ENCODE data around the gene SLC29A2.
"Not testable (repeated sequence)": the region's sequence is repeated elsewhere in the genome, so short reads cannot be mapped to it uniquely, and the experiment has no call there.

GRCh38 chr11:66373690-66374287 is 2.2 kb upstream of the SLC29A2 start:
- TF ChIP-seq CTCF, POLR2A (IDR thresholded peaks at IDR 0.05): not testable (repeated sequence)
